HG03095 (cell line): ENCODE measurements around the gene AK2.
"Not testable (repeated sequence)": the region's sequence is repeated elsewhere in the genome, so short reads cannot be mapped to it uniquely, and the experiment has no call there.

Experiments used
- ATAC-seq: cut with Tn5 transposase; IDR thresholded peaks from one replicate; pipeline ENCODE4 v1.9.1; 2021; ENCODE audit warnings: moderate library complexity; ENCODE audit not compliant: unreplicated experiment

AK2 gene

DNA sequence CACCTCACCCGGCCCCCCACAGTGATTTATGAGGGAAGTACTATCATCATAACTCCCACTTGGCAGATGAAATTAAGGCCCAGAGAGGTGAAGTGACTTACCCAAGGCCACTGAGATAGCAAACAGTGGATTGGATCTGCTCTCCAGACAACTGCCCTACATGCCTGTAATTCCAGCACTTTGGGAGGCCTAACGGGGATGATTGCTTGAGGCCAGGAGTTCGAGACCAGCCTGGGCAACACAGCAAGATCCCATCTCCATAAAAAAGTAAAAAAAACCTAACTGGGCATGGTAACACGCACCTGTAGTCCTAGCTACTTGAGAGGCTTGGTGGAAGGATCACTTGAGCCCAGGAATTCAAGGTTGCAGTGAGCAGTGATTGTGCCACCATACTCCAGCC lies 57.8 kb downstream of the AK2 start:
- ATAC-seq = no peak

DNA sequence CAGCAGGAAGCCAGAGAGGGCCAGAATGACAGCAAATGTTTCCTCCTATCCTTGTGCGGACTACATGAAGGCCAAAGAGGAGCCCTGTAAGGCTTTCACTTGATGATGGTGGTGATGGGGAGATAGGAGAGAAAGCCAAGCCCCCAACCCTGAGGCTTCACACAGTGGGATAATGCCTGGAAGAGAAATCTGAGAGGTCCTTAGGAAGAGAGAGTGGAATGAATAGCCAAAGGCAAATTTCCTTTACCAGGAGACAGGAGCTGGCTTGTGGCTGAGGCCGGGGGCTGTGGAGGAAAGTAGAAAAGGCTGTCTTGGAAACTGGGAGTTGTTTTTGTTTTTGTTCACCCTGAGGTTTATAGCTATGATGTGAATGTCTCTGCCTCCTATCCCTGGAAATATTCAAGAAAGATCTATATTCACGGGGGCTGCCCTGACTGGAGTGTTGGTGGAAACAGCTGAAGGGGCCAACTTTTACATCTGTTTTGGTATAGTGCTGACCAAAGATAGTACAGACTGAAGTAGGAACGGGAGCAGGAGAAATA lies 59.1 kb downstream of the AK2 start:
- ATAC-seq = no peak

DNA sequence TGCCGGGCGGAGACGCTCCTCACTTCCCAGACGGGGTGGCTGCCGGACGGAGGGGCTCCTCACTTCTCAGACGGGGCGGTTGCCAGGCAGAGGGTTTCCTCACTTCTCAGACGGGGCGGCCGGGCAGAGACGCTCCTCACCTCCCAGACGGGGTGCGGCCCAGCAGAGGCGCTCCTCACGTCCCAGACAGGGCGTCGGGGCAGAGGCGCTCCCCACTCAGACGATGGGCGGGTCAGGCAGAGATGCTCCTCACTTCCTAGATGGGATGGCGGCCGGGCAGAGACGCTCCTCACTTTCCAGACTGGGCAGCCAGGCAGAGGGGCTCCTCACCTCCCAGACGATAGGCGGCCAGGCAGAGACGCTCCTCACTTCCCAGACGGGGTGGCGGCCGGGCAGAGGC lies 61.6 kb downstream of the AK2 start:
- not testable (repeated sequence) for ATAC-seq

DNA sequence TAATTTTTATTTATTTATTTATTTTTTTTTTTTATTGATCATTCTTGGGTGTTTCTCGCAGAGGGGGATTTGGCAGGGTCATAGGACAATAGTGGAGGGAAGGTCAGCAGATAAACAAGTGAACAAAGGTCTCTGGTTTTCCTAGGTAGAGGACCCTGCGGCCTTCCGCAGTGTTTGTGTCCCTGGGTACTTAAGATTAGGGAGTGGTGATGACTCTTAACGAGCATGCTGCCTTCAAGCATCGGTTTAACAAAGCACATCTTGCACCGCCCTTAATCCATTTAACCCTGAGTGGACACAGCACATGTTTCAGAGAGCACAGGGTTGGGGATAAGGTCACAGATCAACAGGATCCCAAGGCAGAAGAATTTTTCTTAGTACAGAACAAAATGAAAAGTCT lies 63.2 kb downstream of the AK2 start:
- ATAC-seq = not testable (repeated sequence)

DNA sequence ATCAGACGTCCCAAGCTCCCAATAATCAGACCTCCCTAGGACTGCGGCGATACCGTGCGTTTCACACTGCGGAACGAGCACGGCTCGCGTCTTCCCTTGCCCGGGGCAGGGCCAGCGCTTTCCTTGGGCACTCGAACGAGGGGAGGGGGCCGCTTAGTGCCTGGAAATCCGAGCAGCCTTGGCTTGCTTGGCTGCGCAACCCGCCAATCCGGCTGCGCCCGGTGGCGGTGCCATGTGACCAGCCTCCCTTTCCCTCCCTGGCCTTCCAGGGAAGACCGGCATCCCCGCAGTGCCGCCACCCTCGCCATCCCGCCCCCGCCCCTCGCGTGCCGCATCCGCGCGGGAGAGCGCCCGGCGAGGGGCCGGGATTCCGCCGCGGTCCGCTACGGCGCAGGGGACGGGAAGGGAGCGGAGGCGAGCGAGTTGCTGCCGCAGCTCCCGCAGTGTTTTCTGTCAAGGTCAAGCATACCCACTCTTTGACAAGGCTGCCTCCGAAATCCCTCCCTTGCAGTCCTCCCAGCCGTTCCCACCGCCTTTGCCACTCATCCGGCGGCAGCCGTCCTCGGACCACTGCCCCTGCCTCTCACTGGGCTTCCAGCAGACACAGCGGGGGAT lies 63.8 kb downstream of the AK2 start:
- ATAC-seq = no peak

DNA sequence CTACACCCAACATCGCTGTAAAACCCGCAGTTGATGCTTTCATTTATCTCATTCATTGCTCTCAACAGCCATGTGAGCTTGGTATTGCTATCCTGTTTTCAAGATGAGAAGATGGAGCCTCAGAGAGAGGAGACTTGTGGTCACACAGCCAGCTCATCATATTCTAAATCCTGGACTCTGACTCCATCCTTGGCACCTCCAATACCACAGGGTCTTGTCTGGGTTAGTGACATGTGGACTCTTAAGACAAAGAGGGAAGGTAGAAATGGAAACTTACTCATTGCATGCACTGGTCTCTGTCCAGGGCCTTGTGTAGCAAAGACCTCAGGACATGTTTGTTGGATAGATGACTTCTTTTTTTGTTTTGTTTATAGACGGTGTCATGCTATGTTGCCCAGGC lies 65.1 kb downstream of the AK2 start:
- ATAC-seq = no peak

DNA sequence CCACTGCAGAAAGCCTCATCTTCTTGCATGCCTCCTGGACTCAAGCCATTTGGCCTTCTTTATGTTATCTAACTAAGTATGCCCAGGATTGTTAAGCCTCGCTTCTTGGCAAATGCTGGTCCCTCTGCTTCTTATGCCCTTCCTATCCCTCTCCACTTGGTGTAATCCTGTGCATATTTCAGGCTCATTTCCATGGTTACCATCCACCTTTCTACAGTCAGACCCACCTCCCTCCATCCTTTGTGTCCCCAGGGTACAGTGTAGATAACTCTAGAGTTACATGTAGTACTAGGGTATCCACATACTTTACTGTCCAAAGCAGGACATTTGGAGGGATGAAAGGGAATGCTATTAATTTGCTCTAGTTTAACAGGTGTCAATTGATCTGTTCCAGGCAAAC lies 65.5 kb downstream of the AK2 start:
- ATAC-seq = no peak

DNA sequence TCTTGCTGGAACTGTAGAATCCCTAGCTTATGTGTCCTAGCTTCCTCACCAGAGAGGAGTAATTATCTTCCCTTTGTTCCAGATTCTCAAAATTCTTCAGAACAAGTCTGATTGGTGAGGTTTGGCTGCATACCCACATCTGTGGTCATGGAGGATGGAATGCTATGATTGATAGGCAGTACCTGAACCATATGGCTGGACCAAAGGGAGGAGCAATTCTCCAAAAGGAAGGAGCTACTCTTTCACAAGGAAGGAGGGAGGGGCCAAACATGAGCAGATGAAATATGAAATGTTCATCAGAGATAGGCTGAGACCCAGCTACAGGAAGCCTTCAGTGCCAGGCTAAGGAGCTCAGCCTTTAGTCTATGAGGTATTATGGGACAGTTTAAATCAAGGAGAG lies 67.1 kb downstream of the AK2 start:
- ATAC-seq = no peak

DNA sequence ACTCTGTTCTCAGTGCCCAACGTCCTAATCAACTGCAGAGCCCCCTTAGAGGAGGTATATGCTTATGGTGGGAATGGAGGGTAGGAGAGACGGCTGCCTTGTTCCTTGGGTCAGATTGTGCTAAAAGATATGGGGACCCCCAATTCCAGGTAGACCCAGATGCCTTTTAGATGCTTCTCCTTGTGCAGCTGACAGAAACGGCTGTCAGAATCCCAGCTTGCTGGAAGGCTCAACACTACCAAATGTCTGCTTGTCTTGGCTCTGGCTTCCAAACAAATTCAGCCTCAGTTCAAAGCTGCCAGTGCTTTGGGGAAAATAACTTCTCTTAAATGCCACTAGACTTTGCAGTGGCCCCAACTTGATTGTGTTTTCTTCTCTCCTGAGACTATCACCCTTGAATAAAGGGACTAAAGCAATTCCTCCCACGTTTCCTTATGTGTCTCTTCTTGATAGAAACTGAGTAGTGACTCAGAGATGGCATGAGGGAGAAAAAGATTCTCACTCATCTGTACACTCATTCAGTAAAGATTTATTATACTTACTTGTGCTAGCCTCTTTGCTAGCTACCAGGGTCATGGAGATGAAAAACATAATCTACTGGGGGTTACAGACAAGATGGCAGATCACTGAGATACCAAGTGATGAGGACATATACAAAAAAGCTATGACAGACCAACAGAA lies 68.7 kb downstream of the AK2 start:
- no peak for ATAC-seq

DNA sequence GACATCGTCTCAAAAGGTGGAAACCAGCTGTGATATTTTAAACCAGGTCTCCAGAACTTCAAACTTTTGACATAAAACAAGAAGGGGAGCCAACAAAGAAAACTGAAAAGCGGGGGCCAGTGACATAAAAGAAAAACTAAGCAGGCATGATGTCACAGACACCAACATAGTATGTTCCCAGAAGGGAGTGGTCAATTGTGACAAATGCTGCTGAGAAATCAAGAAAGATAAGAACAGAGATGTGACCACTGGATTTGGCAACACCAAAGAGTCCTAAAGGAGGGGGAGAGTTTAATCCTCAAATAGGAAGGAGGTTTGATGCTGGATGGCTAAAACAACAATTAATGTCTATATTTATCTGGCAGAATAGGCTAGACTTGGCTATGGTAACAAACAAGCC lies 69.8 kb downstream of the AK2 start:
- no peak for ATAC-seq

DNA sequence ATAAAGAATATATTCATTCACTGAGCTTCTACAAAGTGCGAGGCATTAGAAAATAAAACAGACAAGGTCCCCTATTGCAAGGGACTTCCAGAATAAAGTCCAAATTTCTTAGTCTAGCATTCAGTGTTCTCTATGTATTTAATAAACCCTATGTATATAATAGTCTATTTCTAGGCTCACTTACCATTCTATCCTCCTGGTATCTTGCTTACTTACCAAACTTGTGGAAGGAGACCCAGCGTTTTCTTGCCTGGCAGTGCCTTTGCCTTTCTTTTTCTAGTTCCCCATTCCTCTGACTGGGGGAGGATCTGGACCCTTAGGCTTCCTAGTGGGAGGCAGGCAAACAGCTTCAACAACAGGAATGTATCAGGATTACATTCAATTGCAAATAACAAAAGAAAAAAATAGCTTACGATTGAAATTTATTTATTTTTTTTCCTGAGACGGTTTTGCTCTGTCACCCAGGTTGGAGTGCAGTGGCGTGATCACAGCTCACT lies 71.4 kb downstream of the AK2 start:
- no peak for ATAC-seq

DNA sequence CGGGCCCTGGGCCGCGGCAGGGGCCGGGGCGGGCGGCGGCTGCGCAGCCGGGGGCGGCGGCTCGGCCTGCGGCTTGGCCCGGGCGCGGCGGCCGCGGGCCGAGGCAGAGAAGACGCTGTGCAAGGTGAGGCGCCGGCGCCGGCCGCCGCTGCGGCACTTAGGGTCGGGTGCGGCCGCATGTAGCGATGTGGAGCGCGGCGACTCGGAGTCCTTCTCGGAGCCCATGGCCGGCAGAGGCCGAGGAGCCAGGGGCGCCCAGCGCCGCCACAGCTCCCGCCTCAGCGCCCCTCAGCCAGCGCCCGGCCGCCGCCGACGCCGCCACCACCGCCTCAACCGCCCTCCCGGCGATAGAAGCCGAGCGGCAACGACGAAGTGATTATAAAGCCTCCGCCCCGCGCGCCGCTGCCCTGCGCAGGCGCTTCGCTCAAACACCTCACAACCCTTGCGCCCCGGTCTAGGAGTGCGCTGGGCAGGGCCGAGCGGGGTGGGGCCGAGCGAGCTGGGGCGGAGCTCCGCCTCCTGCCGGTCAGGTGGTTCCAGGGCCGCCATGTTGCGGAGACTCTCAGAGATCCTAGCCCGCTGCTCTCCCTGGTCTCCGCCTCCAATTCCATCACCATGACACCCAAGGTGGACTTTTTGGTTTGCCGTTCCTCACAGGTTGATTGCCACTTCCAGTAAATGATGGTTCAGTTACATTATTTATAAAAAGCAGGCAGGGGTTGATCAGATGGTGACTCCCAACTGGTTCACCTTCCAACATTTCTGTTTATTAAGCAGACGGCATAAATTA lies 72.0 kb downstream of the AK2 start, which contains the start of gene RNF19B:
RNF19B (minus strand) TSS at position 349 of the 790 bp plus-strand sequence; CDS start at position 225, 124 bp downstream.
- ATAC-seq = peak; percentile 80

DNA sequence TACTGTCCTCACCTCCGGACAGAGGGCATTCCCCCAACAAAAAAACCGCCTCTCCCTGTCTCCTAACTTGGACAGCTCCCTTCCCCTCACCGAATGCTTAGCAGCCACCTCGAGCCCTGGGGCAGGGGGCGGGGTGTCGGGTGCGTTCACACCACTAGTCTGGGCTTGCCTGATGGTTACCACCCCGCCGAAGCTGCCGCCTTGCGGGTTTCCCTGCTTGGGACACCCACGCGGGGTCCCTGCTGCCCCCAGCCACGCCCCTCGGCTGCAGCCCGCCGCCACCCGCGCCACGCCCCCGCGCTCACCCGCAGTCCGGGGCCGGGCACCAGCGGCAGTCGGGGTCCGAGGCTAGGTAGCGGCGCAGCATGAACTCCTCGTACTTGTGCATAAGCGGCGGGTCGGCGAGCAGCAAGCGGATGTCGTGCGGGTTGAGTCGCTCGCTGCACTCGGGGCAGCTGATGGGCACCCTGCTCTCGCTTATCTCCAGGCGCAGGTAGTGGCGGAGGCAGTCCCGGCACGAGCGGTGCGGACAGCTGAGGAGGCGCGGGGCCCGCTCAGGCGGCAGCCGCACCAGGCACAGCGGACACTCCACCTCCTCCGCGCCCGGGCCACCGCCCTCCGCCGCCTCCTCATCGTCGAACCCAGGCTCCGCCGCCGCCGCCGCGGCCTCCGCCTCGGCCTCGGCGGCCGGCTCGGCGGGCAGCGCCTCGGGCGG lies 72.8 kb downstream of the AK2 start:
- peak; percentile 16 for ATAC-seq

DNA sequence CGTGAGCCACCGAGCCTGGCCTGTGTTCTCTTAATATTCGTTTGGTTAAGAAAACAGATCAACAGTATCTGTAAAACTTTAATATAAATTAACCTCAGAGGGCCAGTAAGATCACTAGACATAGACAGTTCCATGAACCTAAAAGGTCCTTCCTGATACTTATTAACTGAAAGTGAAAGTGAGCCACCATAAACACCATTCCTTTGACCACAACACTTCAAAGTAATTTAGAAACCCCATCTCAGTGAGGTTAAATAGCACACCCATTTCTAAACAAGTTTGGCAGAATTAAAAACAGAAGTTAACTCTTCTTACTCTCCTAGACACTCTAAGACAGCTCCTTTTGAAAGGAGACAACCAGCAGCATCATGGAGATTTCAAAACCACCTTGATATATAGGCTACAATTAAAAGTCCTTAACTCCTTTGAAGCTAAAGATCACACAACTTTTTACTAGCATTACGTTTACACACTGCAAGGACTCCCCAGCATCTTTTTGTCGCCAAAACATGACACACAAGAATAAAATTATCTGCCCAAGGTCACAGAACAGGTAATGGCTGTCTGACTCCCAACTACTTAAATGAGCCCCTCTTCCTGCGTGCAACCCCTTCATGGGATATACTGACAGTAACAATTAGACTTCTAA lies 74.3 kb downstream of the AK2 start:
- no peak for ATAC-seq

DNA sequence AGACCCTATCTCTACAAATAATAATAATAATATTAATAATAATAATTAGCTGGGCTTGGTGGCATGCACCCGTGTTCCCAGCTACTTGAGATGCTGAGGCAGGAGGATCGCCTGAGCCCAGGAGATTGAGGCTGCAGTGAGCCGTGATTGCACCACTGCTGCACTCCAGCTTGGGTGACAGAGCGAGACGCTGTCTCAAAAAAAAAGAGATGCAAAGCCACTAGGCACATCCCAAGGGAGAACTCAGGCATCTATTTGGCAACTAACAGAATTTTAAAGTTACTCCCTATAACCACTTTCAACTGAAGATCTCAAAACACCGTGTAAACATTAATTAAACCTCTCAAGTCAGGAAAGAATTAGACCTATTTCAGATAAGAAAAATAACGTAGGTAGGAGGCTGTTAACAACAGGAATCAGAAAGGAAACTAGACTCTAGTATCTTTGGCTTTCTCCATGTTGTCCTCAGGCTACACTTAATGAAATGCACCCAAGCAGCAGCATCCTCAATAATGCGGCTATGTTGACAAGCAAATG lies 75.8 kb downstream of the AK2 start:
- no peak for ATAC-seq

DNA sequence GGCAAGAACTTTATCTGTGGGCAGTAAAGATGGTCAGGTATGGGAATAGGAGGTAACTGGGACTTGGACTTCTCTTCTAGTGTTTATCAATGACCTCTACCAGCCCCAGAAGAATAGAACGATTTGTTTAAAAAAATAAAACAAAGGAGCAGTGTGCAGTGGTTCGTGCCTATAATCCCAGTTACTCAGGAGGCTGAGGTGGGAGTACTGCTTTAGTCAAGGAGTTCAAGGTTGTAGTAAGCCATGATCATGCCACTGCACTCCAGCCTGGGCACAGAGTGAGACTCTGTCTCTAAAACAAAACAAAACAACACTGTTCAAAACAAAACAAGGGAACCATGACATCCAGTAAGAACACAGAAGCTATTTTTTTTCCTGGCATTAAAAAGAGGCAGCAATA lies 76.3 kb downstream of the AK2 start:
- no peak for ATAC-seq

DNA sequence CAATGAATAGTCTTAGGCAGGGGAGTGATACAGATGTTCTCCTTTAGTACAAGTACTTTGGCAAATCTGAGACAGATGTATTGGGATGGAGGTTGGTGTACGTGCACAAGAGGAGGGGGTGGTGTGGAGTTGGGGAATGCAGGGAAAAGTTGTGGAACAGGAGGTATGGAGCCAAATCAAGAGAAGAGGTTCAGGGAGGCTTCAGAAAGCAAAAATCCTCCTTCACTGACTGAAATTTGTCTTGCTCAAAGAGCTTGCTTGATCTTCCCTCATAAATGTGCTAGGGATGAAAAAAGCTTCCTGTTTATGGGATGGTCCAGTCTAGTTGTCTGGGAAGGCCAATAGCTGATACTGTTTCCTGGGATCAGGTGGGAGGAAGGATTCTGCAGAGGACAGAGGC lies 77.9 kb downstream of the AK2 start:
- no peak for ATAC-seq
